ENCODE measurements around the gene B4GALT6.

DNA sequence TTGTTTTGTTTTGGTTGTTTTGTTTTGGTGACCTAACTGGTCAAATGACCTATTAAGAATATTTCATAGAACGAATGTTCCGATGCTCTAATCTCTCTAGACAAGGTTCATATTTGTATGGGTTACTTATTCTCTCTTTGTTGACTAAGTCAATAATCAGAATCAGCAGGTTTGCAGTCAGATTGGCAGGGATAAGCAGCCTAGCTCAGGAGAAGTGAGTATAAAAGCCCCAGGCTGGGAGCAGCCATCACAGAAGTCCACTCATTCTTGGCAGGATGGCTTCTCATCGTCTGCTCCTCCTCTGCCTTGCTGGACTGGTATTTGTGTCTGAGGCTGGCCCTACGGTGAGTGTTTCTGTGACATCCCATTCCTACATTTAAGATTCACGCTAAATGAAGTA is 92.8 kb downstream of the B4GALT6 start, which contains the start of gene TTR:
- no peak for TF ChIP-seq CTCF (IDR thresholded peaks at IDR 0.05)
- TF ChIP-seq EZH2 (IDR thresholded peaks at IDR 0.05): no peak
